Smooth muscle cell (in vitro differentiated cells): ENCODE results near the gene ANTXR2. TPM values are rescaled to one million over a fixed set of nuclear protein-coding genes. Genes with fewer than 3 reads are reported as not detected.

Experiments used
- DNase-seq: peaks from one replicate; lab custom pipeline; 2025; ENCODE audit not compliant: unreplicated experiment; lab: John Stamatoyannopoulos, UW
- H2AFZ ChIP-seq: fragments of 200-600 bp; sonication (generic); 2 replicates; pipeline ENCODE4 v1.6.0; 2016; ENCODE audit warnings: antibody characterized with exemption, low read depth, mild to moderate bottlenecking
- H3F3A ChIP-seq: fragments of 200-600 bp; sonication (generic); 2 replicates; pipeline ENCODE4 v1.6.0; 2017; ENCODE audit warnings: antibody characterized with exemption, low read depth
- H3K27ac ChIP-seq: fragments of 200-600 bp; sonication (generic); 2 replicates; pipeline ENCODE4 v1.5.1; 2016; ENCODE audit warnings: low read depth, mild to moderate bottlenecking
- H3K27me3 ChIP-seq: fragments of 200-600 bp; sonication (generic); 2 replicates; pipeline ENCODE4 v1.6.1; 2016; ENCODE audit warnings: low read depth, mild to moderate bottlenecking
- H3K36me3 ChIP-seq: fragments of 200-600 bp; sonication (generic); 2 replicates; pipeline ENCODE4 v1.5.1; 2016; ENCODE audit warnings: low read depth
- H3K4me1 ChIP-seq: fragments of 200-600 bp; sonication (generic); 2 replicates; pipeline ENCODE4 v1.5.1; 2016; ENCODE audit warnings: low read depth
- H3K4me2 ChIP-seq: fragments of 200-600 bp; sonication (generic); 2 replicates; pipeline ENCODE4 v1.6.0; 2016; ENCODE audit warnings: mild to moderate bottlenecking
- H3K4me3 ChIP-seq: fragments of 200-600 bp; sonication (generic); 2 replicates; pipeline ENCODE4 v1.5.1; 2016; ENCODE audit warnings: mild to moderate bottlenecking
- H3K79me2 ChIP-seq: fragments of 200-600 bp; sonication (generic); 2 replicates; pipeline ENCODE4 v1.6.0; 2016; ENCODE audit warnings: low read depth, mild to moderate bottlenecking
- H3K9ac ChIP-seq: fragments of 200-600 bp; sonication (generic); 2 replicates; pipeline ENCODE4 v1.6.0; 2016; ENCODE audit warnings: low read depth
- H3K9me3 ChIP-seq: fragments of 200-600 bp; sonication (generic); replicated peaks from 2 replicates; pipeline ENCODE4 v1.5.1; 2016; ENCODE audit warnings: low read depth
- H4K20me1 ChIP-seq: fragments of 200-600 bp; sonication (generic); 2 replicates; pipeline ENCODE4 v1.6.0; 2016; ENCODE audit warnings: low read depth
- WGBS: methylation state at CpG from one replicate; pipeline ENCODE4 v1.1.7; 2016; ENCODE audit warnings: low lambda C conversion rate; 5-methylcytosine and 5-hydroxymethylcytosine counted together
- polyA plus RNA-seq: library from polyadenylated mRNA; unstranded; fragments of >200 nt; fragmentation: Nextera tagmentation; extraction: Ambion mirVana; gene quantifications from 2 replicates; pipeline ENCODE4 v1.2.1, GENCODE V29; 2016
- total RNA-seq: library from RNA; depleted of rRNA; stranded (reverse); fragments of >200 nt; gene quantifications from 2 replicates; pipeline ENCODE4 v1.2.3, GENCODE V29; 2014
- TF ChIP-seq, protein P1 (sequence below): fragments of 200-600 bp; sonication (generic); IDR thresholded peaks from 2 replicates; pipeline ENCODE4 v1.5.1; 2017; ENCODE audit warnings: borderline replicate concordance, mild to moderate bottlenecking, antibody characterized with exemption; ENCODE audit not compliant: insufficient read depth, poor library complexity, severe bottlenecking

ANTXR2 gene
- total and polyA plus RNA-seq, 2 experiments from 2014 or later, result 67.6 to 74.5 TPM

DNA sequence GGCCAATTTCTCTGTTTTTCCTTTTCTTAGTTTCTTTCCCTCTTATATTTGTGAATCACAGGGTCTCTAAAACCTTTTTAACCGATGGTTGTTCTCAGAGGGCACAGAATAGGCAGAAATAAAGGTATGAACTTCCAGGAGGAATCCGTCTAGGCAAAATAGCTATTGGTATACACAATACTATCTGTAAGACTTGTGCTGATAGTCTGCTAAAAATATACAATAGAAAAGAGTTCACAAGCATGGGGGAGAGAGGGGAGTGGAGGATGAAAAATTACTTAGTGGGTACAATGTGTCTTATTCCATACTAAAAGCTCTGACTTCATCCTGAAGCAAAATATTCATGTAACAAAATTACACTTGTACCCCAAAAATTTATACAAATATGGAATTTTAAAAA lies 30.2 kb downstream of the ANTXR2 start:
- Histone ChIP-seq H3K4me2 (no peak overlapping the region), H2AFZ (no peak overlapping the region), H3K9me3 (no peaks in the 10 kb centered on the region), H3K4me3 (no peak overlapping the region), H3K79me2 (no peaks in the 10 kb centered on the region), H3K4me1 (no peaks in the 10 kb centered on the region), H3F3A (peaks cover 4% of the 10 kb centered on the region), H3K36me3 (no peaks in the 10 kb centered on the region), H3K27ac (no peak overlapping the region), H3K27me3 (no peaks in the 10 kb centered on the region), H4K20me1 (no peaks in the 10 kb centered on the region), H3K9ac (no peak overlapping the region)
- DNase-seq, result no peak
- TF ChIP-seq, protein P1, sequence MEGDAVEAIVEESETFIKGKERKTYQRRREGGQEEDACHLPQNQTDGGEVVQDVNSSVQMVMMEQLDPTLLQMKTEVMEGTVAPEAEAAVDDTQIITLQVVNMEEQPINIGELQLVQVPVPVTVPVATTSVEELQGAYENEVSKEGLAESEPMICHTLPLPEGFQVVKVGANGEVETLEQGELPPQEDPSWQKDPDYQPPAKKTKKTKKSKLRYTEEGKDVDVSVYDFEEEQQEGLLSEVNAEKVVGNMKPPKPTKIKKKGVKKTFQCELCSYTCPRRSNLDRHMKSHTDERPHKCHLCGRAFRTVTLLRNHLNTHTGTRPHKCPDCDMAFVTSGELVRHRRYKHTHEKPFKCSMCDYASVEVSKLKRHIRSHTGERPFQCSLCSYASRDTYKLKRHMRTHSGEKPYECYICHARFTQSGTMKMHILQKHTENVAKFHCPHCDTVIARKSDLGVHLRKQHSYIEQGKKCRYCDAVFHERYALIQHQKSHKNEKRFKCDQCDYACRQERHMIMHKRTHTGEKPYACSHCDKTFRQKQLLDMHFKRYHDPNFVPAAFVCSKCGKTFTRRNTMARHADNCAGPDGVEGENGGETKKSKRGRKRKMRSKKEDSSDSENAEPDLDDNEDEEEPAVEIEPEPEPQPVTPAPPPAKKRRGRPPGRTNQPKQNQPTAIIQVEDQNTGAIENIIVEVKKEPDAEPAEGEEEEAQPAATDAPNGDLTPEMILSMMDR, result no peak
- WGBS, result 88% methylated on average over 2 of the region's 2 CpGs

DNA sequence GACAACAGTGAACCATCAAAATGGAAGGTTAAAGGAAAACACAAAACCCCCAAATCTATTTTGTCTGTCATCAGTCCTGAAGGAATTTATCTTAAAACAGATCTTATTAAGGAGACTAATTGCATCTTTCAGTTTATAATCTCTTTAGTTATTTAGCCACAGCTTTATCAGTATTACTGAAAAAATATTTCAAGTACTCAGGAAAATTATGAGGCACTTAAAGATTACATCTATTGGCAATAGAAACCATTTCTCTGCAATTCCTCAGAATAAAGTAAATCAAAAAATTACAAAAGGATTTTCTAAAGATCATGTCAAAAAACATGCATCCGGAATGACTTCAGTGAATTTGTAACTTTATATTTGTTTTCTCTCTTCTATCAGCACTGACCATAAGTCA lies 35.2 kb downstream of the ANTXR2 start:
- TF ChIP-seq, protein P1, result no peak
- 97% methylated on average over 1 of the region's 1 CpG for WGBS
- Histone ChIP-seq H3K9ac (no peak overlapping the region), H3K27ac (peak overlapping the region; percentile 62), H3K9me3 (no peaks in the 10 kb centered on the region), H4K20me1 (no peaks in the 10 kb centered on the region), H2AFZ (no peak overlapping the region), H3K4me1 (no peaks in the 10 kb centered on the region), H3K79me2 (no peaks in the 10 kb centered on the region), H3K4me3 (no peak overlapping the region), H3K27me3 (no peaks in the 10 kb centered on the region), H3K36me3 (peaks cover 10% of the 10 kb centered on the region), H3K4me2 (peak overlapping the region; percentile 81), H3F3A (peaks cover 12% of the 10 kb centered on the region)
- no peak for DNase-seq

DNA sequence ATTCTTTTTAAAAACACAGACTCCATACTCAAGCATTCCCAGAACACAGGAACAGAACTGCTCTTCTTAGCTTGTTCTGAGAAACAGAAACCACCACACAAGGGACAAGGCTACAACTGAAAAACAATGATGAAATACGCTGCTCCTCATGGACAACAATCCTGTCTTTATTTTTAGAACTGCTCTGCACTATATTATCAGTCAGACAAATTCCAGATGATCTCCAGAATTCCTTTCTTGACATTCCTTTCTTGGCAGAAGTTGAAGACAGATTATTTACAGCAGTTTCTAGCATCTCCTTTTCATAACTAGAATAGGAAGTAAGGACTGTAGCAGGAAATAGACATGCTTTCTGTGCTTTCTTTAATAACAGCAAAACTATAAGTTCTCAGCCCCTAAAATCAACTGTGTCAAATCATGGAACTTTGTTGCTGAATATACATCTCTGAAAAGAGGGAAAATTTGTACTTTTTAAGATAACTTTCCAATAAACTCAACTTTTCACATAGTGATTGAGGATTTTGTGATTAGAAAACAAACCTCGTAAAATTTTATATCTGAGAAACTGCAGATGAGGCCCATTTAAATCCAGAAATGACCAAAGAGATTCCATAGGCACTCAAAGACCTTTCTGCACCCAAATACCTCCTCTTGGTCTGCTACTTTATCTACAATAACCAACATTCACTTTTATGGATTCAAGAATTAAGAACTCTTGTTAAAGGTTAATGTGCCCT lies 35.9 kb downstream of the ANTXR2 start:
- 13% methylated on average over 2 of the region's 2 CpGs for WGBS
- Histone ChIP-seq H3K4me1 (no peaks in the 10 kb centered on the region), H3K9me3 (no peaks in the 10 kb centered on the region), H2AFZ (peak overlapping the region; percentile 1), H3K9ac (no peak overlapping the region), H4K20me1 (no peaks in the 10 kb centered on the region), H3K4me3 (no peak overlapping the region), H3F3A (peaks cover 12% of the 10 kb centered on the region), H3K4me2 (peak overlapping the region; percentile 81), H3K79me2 (no peaks in the 10 kb centered on the region), H3K27ac (peak overlapping the region; percentile 62), H3K36me3 (peaks cover 12% of the 10 kb centered on the region), H3K27me3 (no peaks in the 10 kb centered on the region)
- TF ChIP-seq, protein P1, result no peak
- DNase-seq, result no peak

DNA sequence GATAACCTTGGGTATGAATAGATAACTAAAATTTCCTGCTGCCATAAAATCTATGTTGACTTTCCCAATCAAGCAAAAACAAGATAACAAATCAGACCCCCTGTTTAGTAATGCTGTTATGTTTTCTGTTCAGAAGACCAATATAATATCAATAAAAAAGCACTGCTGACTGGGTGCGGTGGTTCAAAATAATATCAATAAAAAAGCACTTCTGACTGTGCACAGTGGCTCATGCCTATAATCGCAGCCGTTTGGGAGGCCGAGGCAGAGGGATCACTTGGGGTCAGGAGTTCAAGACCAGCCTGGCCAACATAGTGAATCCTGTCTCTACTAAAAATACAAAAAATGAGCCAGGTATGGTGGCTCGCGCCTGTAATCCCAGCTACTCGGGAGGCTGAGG lies 36.7 kb downstream of the ANTXR2 start:
- Histone ChIP-seq H2AFZ (no peak overlapping the region), H3K36me3 (peaks cover 12% of the 10 kb centered on the region), H3K4me3 (no peak overlapping the region), H3K27me3 (no peaks in the 10 kb centered on the region), H4K20me1 (no peaks in the 10 kb centered on the region), H3K9ac (no peak overlapping the region), H3F3A (peaks cover 12% of the 10 kb centered on the region), H3K9me3 (no peaks in the 10 kb centered on the region), H3K4me2 (peak overlapping the region; percentile 81), H3K27ac (peak overlapping the region; percentile 62), H3K4me1 (no peaks in the 10 kb centered on the region), H3K79me2 (no peaks in the 10 kb centered on the region)
- DNase-seq, result no peak
- WGBS, result 93% methylated on average over 7 of the region's 7 CpGs
- TF ChIP-seq, protein P1, result no peak
